H9 (cell line): ENCODE measurements around the gene CDH4. TPM values are rescaled to one million over a fixed set of nuclear protein-coding genes. Genes with fewer than 3 reads are reported as not detected.

Experiments
- DNase-seq: peaks from one replicate; pipeline ENCODE4 v3.0.0-alpha.2; 2017
- H2AFZ ChIP-seq: one replicate; pipeline ENCODE4 v1.6.1; 2013; ENCODE audit warnings: mild to moderate bottlenecking, low read length, control low read depth, moderate library complexity
- H2AK5ac ChIP-seq: 2 replicates; pipeline ENCODE4 v1.6.1; 2013; ENCODE audit warnings: low read length, control low read depth, mixed read lengths; ENCODE audit not compliant: insufficient read length
- H2BK120ac ChIP-seq: one replicate; pipeline ENCODE4 v1.6.1; 2013; ENCODE audit warnings: low read depth, mild to moderate bottlenecking, low read length, control low read depth, inconsistent platforms; ENCODE audit not compliant: poor library complexity, severe bottlenecking
- H2BK12ac ChIP-seq: 2 replicates; pipeline ENCODE4 v1.6.1; 2013; ENCODE audit warnings: low read length, control low read depth, mixed read lengths, low read depth; ENCODE audit not compliant: insufficient read length
- H2BK15ac ChIP-seq: 2 replicates; pipeline ENCODE4 v1.6.1; 2013; ENCODE audit warnings: low read depth, low read length, control low read depth
- H2BK20ac ChIP-seq: one replicate; pipeline ENCODE4 v1.6.1; 2013; ENCODE audit warnings: low read depth, mild to moderate bottlenecking, low read length, control low read depth, inconsistent platforms; ENCODE audit not compliant: poor library complexity, severe bottlenecking
- H2BK5ac ChIP-seq: 2 replicates; pipeline ENCODE4 v1.6.1; 2013; ENCODE audit warnings: low read length, control low read depth, mixed read lengths; ENCODE audit not compliant: insufficient read length
- H3K14ac ChIP-seq: 2 replicates; pipeline ENCODE4 v1.6.1; 2013; ENCODE audit warnings: low read length, control low read depth; ENCODE audit not compliant: insufficient read depth
- H3K18ac ChIP-seq: 2 replicates; pipeline ENCODE4 v1.6.1; 2013; ENCODE audit warnings: low read depth, mild to moderate bottlenecking, mixed read lengths, low read length, control low read depth; ENCODE audit not compliant: insufficient read length
- H3K23ac ChIP-seq: 2 replicates; pipeline ENCODE4 v1.6.1; 2013; ENCODE audit warnings: low read length, control low read depth, mixed read lengths, low read depth; ENCODE audit not compliant: insufficient read length
- H3K23me2 ChIP-seq: 2 replicates; pipeline ENCODE4 v1.6.1; 2013; ENCODE audit warnings: low read depth, mild to moderate bottlenecking, mixed read lengths, low read length, control low read depth; ENCODE audit not compliant: insufficient read length, poor library complexity, severe bottlenecking
- H3K27ac ChIP-seq: 2 replicates; pipeline ENCODE4 v1.5.1; 2013; ENCODE audit warnings: low read length, control low read depth, mixed read lengths, low read depth; ENCODE audit not compliant: insufficient read length
- H3K27me3 ChIP-seq: 2 replicates; pipeline ENCODE4 v1.6.1; 2013; ENCODE audit warnings: low read length, control low read depth, inconsistent platforms; ENCODE audit not compliant: insufficient read depth
- H3K4ac ChIP-seq: 2 replicates; pipeline ENCODE4 v1.6.1; 2013; ENCODE audit warnings: low read depth, mild to moderate bottlenecking, control low read depth, inconsistent platforms, low read length, moderate library complexity
- H3K4me1 ChIP-seq: 2 replicates; pipeline ENCODE4 v1.6.1; 2013; ENCODE audit warnings: low read length, control low read depth, inconsistent platforms; ENCODE audit not compliant: insufficient read depth
- H3K4me2 ChIP-seq: 2 replicates; pipeline ENCODE4 v1.6.1; 2013; ENCODE audit warnings: low read length, control low read depth, mixed read lengths; ENCODE audit not compliant: insufficient read length, insufficient read depth
- H3K56ac ChIP-seq: 2 replicates; pipeline ENCODE4 v1.6.1; 2013; ENCODE audit warnings: low read depth, mild to moderate bottlenecking, mixed read lengths, low read length, control low read depth; ENCODE audit not compliant: insufficient read length
- H3K79me1 ChIP-seq: 2 replicates; pipeline ENCODE4 v1.6.1; 2013; ENCODE audit warnings: low read depth, mild to moderate bottlenecking, moderate library complexity, low read length, control low read depth, inconsistent platforms; ENCODE audit not compliant: insufficient read depth, poor library complexity, severe bottlenecking
- H3K79me2 ChIP-seq: 2 replicates; pipeline ENCODE4 v1.6.1; 2013; ENCODE audit warnings: low read length, control low read depth, inconsistent platforms; ENCODE audit not compliant: insufficient read depth
- H3K9ac ChIP-seq: 2 replicates; pipeline ENCODE4 v1.6.1; 2013; ENCODE audit warnings: low read length, control low read depth, mixed read lengths; ENCODE audit not compliant: insufficient read length; ENCODE audit errors: extremely low read depth
- H3K9me3 ChIP-seq: one replicate; pipeline ENCODE4 v1.6.1; 2013; ENCODE audit warnings: low read depth, low read length, inconsistent platforms; ENCODE audit not compliant: control insufficient read depth
- H3T11ph ChIP-seq: one replicate; pipeline ENCODE4 v1.6.1; 2013; ENCODE audit warnings: mild to moderate bottlenecking, low read length, control low read depth, inconsistent platforms
- H4K20me1 ChIP-seq: one replicate; pipeline ENCODE4 v1.6.1; 2013; ENCODE audit not compliant: control insufficient read depth, insufficient read length, insufficient read depth
- H4K5ac ChIP-seq: 2 replicates; pipeline ENCODE4 v1.6.1; 2013; ENCODE audit warnings: low read depth, mild to moderate bottlenecking, mixed read lengths, low read length, control low read depth; ENCODE audit not compliant: insufficient read length
- H4K8ac ChIP-seq: replicated peaks from 2 replicates; pipeline ENCODE4 v1.6.1; 2013; ENCODE audit warnings: low read length, control low read depth, mixed read lengths, low read depth; ENCODE audit not compliant: insufficient read length
- H4K91ac ChIP-seq: 2 replicates; pipeline ENCODE4 v1.6.1; 2013; ENCODE audit warnings: low read depth, mild to moderate bottlenecking, moderate library complexity, mixed read lengths, low read length, control low read depth; ENCODE audit not compliant: insufficient read length
- H3K27ac Mint-ChIP-seq, 3 experiments: 2 replicates in 2 of 3; 3 replicates in 1 of 3; pipeline ENCODE4 v1.8.0; 2020 to 2021; ENCODE audit warnings: mixed read lengths in 3 of 3, mild to moderate bottlenecking in 1 of 3, moderate library complexity in 1 of 3
- H3K27me3 Mint-ChIP-seq: 2 replicates; pipeline ENCODE4 v1.8.0; 2021; ENCODE audit warnings: low read depth, mild to moderate bottlenecking, moderate library complexity, mixed read lengths
- H3K36me3 Mint-ChIP-seq, 3 experiments: 2 replicates in 2 of 3; 3 replicates in 1 of 3; pipeline ENCODE4 v1.8.0; 2020 to 2021; ENCODE audit warnings: low read depth in 3 of 3, mixed read lengths in 3 of 3; ENCODE audit not compliant: insufficient read depth in 1 of 3
- H3K4me1 Mint-ChIP-seq, 2 experiments: 2 replicates each; pipeline ENCODE4 v1.8.0; 2020; ENCODE audit warnings: mixed read lengths in 2 of 2
- H3K4me3 Mint-ChIP-seq, 2 experiments: 2 replicates in 1 of 2; 3 replicates in 1 of 2; pipeline ENCODE4 v1.8.0; 2020 to 2021; ENCODE audit warnings: mild to moderate bottlenecking in 2 of 2, mixed read lengths in 2 of 2, moderate library complexity in 1 of 2
- H3K9me3 Mint-ChIP-seq, 2 experiments: 2 replicates in 1 of 2; 3 replicates in 1 of 2; pipeline ENCODE4 v1.8.0; 2020; ENCODE audit warnings: mild to moderate bottlenecking in 2 of 2, mixed read lengths in 2 of 2, moderate library complexity in 1 of 2
- WGBS: extraction: QIAGEN DNeasy Blood & Tissue Kit; methylation state at CpG from one replicate; pipeline ENCODE4 v1.1.7; 2013; ENCODE audit warnings: missing lambda C conversion rate, low lambda C conversion rate, mixed read lengths; ENCODE audit not compliant: insufficient read length; ENCODE audit errors: extremely low coverage; 5-methylcytosine and 5-hydroxymethylcytosine counted together
- total RNA-seq: library from RNA; stranded (reverse); gene quantifications from 2 replicates; pipeline ENCODE4 v1.2.1, GENCODE V29; 2021
- TF ChIP-seq, protein P1 (sequence below): fragments of 200-600 bp; sonication (generic); conservative IDR thresholded peaks from 3 replicates; pipeline ENCODE4 v1.8.0; 2021; ENCODE audit warnings: antibody characterized with exemption, mild to moderate bottlenecking

CDH4 gene
- total RNA-seq, 1 experiment from 2014 or later: 3.0 TPM

DNA sequence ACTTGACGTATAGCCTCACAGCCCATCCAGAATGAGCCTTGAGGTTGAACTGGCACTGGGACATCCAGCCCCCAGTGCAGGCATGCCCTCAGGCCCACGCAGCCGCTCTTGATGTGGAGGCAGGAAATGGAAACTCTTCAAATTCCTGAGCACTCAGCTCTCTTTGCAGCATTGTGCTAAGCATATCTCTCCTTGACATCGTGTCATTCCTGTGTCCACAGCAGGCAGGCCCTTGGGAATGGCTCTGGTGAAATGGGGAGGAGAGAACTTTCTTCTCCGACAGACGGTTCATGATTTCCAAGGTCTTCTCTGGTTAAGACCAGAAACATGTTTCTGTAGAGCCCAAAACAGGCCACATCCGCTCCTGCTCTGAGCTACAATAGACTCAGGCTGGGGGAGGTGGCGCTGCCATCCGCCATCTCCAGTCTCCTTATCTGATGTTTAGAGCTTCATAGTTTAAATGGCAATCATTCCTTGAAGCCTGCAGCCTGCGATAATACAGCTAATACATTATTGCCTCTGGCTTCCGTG, 248.8 kb downstream of the CDH4 start:
- Mint-ChIP-seq H3K4me3 (no peak overlapping the region), H3K9me3 (peaks cover 2 to 4% of the 10 kb centered on the region in 2 experiments; a peak in 3 of 5 replicates), H3K27me3 (peaks cover 28% of the 10 kb centered on the region), H3K4me1 (peaks cover 42 to 47% of the 10 kb centered on the region in 2 experiments), H3K36me3 (peaks cover 2 to 11% (median 8%) of the 10 kb centered on the region in 3 experiments; a peak in 5 of 7 replicates), H3K27ac (peak overlapping the region in 1 of 3 experiments; percentile 50; a peak in 2 of 7 replicates)
- H3K56ac ChIP-seq: no peak overlapping the region
- no peak overlapping the region for H3K4ac ChIP-seq
- H3K79me1 ChIP-seq: no peaks in the 10 kb centered on the region
- peaks cover 14% of the 10 kb centered on the region; the same call in 1 of the 2 replicates for H3K4me1 ChIP-seq
- no peaks in the 10 kb centered on the region; the same call in 1 of the 2 replicates for H3K27me3 ChIP-seq
- no peak overlapping the region for H2BK20ac ChIP-seq
- no peak overlapping the region for H2BK120ac ChIP-seq
- no peaks in the 10 kb centered on the region for H3K23me2 ChIP-seq
- no peak overlapping the region for H3K23ac ChIP-seq
- no peak overlapping the region for H4K91ac ChIP-seq
- no peak overlapping the region for H2BK15ac ChIP-seq
- H4K8ac ChIP-seq: no peak overlapping the region
- H3K9me3 ChIP-seq: no peaks in the 10 kb centered on the region
- H4K5ac ChIP-seq: no peak overlapping the region
- peak; percentile 36 for DNase-seq
- no peak overlapping the region for H3K14ac ChIP-seq
- TF ChIP-seq, protein P1, sequence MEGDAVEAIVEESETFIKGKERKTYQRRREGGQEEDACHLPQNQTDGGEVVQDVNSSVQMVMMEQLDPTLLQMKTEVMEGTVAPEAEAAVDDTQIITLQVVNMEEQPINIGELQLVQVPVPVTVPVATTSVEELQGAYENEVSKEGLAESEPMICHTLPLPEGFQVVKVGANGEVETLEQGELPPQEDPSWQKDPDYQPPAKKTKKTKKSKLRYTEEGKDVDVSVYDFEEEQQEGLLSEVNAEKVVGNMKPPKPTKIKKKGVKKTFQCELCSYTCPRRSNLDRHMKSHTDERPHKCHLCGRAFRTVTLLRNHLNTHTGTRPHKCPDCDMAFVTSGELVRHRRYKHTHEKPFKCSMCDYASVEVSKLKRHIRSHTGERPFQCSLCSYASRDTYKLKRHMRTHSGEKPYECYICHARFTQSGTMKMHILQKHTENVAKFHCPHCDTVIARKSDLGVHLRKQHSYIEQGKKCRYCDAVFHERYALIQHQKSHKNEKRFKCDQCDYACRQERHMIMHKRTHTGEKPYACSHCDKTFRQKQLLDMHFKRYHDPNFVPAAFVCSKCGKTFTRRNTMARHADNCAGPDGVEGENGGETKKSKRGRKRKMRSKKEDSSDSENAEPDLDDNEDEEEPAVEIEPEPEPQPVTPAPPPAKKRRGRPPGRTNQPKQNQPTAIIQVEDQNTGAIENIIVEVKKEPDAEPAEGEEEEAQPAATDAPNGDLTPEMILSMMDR: no peak
- H2AK5ac ChIP-seq: no peak overlapping the region
- no peak overlapping the region for H3T11ph ChIP-seq
- no peak overlapping the region for H3K4me2 ChIP-seq
- H3K79me2 ChIP-seq: no peaks in the 10 kb centered on the region
- H2BK12ac ChIP-seq: no peak overlapping the region
- WGBS: no CpG with 5 or more reads among the region's 11 CpGs
- H2BK5ac ChIP-seq: no peak overlapping the region
- no peak overlapping the region for H2AFZ ChIP-seq
- H3K18ac ChIP-seq: no peak overlapping the region
- no peaks in the 10 kb centered on the region for H4K20me1 ChIP-seq
- H3K27ac ChIP-seq: no peak overlapping the region
- no peak overlapping the region for H3K9ac ChIP-seq
